Mesothelial cell of epicardium (in vitro differentiated cells): ENCODE measurements around the gene BRINP1. TPM values are rescaled to one million over a fixed set of nuclear protein-coding genes. Genes with fewer than 3 reads are reported as not detected.
A peak's percentile ranks its signal among the peaks of the same experiment; 100 is the strongest.

Experiments used
- DNase-seq, 2 experiments: peaks; one replicate each; pipeline ENCODE4 v3.0.0; 2021; ENCODE audit warnings: low spot score in 2 of 2; ENCODE audit not compliant: unreplicated experiment in 2 of 2
- H3K27ac Mint-ChIP-seq: 2 replicates; pipeline ENCODE4 v1.8.0; 2021; ENCODE audit warnings: mixed read lengths
- H3K27me3 Mint-ChIP-seq: 2 replicates; pipeline ENCODE4 v1.8.0; 2021; ENCODE audit warnings: low read depth, mixed read lengths
- H3K36me3 Mint-ChIP-seq: 2 replicates; pipeline ENCODE4 v1.8.0; 2021; ENCODE audit warnings: mixed read lengths
- H3K4me1 Mint-ChIP-seq: 2 replicates; pipeline ENCODE4 v1.8.0; 2021; ENCODE audit warnings: mixed read lengths
- H3K4me3 Mint-ChIP-seq: 2 replicates; pipeline ENCODE4 v1.8.0; 2021; ENCODE audit warnings: mild to moderate bottlenecking, moderate library complexity, mixed read lengths
- H3K9me3 Mint-ChIP-seq: 2 replicates; pipeline ENCODE4 v1.8.0; 2021; ENCODE audit warnings: mixed read lengths
- CTCF ChIP-seq: fragments of 200-600 bp; sonication (generic); IDR thresholded peaks from one replicate; pipeline ENCODE4 v1.5.0; 2021; ENCODE audit warnings: antibody characterized with exemption; ENCODE audit not compliant: unreplicated experiment
- total RNA-seq: library from RNA; stranded (reverse); gene quantifications from 3 replicates; pipeline ENCODE4 v1.2.1, GENCODE V29; 2021

BRINP1 gene
- total RNA-seq, 1 donor from 2014 or later = 13.2 TPM

GRCh38 chr9:119234636-119235035, 134.6 kb downstream of the BRINP1 start:
- H3K27ac Mint-ChIP-seq = no peak overlapping the region
- H3K36me3 Mint-ChIP-seq = no peaks in the 10 kb centered on the region
- H3K9me3 Mint-ChIP-seq = peaks cover 6% of the 10 kb centered on the region
- DNase-seq = no peak
- H3K4me3 Mint-ChIP-seq = no peak overlapping the region
- peaks cover 6% of the 10 kb centered on the region for H3K4me1 Mint-ChIP-seq
- no peak for TF ChIP-seq CTCF
- no peaks in the 10 kb centered on the region for H3K27me3 Mint-ChIP-seq

DNA sequence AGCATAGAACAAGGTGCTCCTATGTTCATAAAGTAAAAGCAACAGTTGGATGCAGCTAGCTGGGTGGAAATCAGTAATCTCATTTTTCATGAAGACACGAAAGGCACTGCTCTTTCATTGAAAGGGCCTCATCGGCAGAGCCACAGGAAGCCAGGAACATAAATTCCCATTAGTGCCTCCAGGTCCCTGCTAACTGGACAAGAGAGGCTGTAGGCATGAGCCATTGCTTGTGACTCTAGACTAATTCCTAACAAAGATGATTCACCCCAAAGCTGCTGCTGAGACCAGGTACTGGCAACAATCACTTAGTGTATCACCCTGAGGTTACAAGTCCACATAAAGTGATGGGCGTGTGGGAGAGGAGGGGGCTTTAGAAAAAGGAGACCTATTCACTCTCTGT, 141.8 kb downstream of the BRINP1 start:
- H3K4me3 Mint-ChIP-seq = no peak overlapping the region
- peaks cover 2% of the 10 kb centered on the region for H3K27me3 Mint-ChIP-seq
- no peak for TF ChIP-seq CTCF
- no peak for DNase-seq
- H3K4me1 Mint-ChIP-seq = peaks cover 2% of the 10 kb centered on the region
- no peak overlapping the region for H3K27ac Mint-ChIP-seq
- H3K9me3 Mint-ChIP-seq = no peaks in the 10 kb centered on the region
- H3K36me3 Mint-ChIP-seq = no peaks in the 10 kb centered on the region

DNA sequence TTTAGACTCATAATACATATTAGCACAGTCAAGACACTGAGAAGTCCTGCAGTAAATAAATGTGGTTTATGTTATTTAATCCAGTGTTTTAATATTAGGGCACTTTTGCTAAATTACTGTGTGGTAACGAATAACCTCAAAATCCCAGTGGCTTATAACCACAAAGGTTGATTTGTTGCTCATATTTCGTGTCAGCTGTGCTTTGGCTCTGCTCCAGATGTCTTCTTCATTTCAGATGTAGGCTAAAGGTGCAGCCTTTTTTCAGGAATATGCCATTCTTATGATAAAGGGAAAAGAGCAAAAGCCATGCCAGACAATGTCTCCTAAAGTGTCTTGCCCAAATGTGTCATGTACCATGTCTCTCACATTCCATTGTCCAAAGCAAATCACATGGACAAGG, 144.8 kb downstream of the BRINP1 start:
- H3K27me3 Mint-ChIP-seq = peaks cover 2% of the 10 kb centered on the region
- H3K9me3 Mint-ChIP-seq = peaks cover 7% of the 10 kb centered on the region
- peaks cover 5% of the 10 kb centered on the region for H3K36me3 Mint-ChIP-seq
- no peak overlapping the region for H3K27ac Mint-ChIP-seq
- no peak for TF ChIP-seq CTCF
- no peak overlapping the region for H3K4me3 Mint-ChIP-seq
- no peak for DNase-seq
- H3K4me1 Mint-ChIP-seq = peaks cover 15% of the 10 kb centered on the region

DNA sequence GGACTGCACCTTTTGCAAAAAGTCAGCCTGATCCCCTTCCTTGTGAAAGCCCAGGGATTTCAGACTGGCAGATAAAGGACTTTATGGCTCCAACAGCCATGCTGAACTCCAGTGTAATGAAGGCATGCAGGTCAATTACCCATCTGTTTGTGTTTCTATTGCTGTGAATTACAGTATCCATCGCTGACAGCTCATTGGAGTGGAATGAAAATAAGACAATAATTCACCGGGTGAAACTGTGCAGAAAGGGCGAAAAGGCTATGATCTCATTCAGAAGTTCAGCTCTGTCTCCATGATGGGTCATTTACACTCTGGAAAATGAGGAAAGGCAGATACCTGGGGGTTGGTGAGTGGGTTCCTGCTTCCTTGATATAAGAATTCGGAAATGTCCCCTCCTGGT, 148.0 kb downstream of the BRINP1 start:
- peak overlapping the region; percentile 48 for H3K27ac Mint-ChIP-seq
- no peak overlapping the region for H3K4me3 Mint-ChIP-seq
- peaks cover 34% of the 10 kb centered on the region for H3K4me1 Mint-ChIP-seq
- H3K27me3 Mint-ChIP-seq = no peaks in the 10 kb centered on the region
- H3K36me3 Mint-ChIP-seq = peaks cover 5% of the 10 kb centered on the region
- no peak for DNase-seq
- TF ChIP-seq CTCF = no peak
- H3K9me3 Mint-ChIP-seq = peaks cover 7% of the 10 kb centered on the region

DNA sequence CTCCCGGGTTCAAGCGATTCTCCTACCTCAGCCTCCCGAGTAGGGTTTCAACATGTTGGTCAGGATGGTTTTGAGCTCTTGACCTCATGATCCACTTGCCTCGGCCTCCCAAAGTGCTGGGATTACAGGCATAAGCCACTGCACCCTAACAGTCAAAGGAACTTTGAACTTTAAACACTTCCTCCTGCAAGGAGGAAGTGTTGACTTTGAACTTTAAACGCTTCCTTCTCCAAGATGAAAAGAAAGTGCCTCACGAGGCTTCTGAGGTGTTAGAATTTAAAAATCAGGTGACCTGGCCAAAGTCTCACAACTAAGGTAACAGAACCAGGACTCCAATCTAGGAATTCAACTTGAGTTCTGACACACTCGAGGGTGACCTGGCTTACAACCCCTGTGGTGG, 150.9 kb downstream of the BRINP1 start:
- no peak overlapping the region for H3K27ac Mint-ChIP-seq
- H3K9me3 Mint-ChIP-seq = peaks cover 7% of the 10 kb centered on the region
- H3K36me3 Mint-ChIP-seq = peaks cover 5% of the 10 kb centered on the region
- no peaks in the 10 kb centered on the region for H3K27me3 Mint-ChIP-seq
- no peak for DNase-seq
- peaks cover 52% of the 10 kb centered on the region for H3K4me1 Mint-ChIP-seq
- no peak for TF ChIP-seq CTCF
- no peak overlapping the region for H3K4me3 Mint-ChIP-seq
